Astrocyte of the spinal cord (primary cell): ENCODE data around the gene ADCY1.

ENCODE experiments used
- DNase-seq: peaks from one replicate; pipeline ENCODE4 v3.0.0; 2011; ENCODE audit warnings: low read depth, low spot score
- H3K4me3 ChIP-seq: 2 replicates; pipeline ENCODE4 v1.5.1; 2011; ENCODE audit warnings: low read depth, mild to moderate bottlenecking, low read length, moderate library complexity
- CTCF ChIP-seq: IDR thresholded peaks from 2 replicates; pipeline ENCODE4 v1.5.1; 2012; ENCODE audit warnings: low read depth, mild to moderate bottlenecking, low read length, inconsistent platforms
- in situ Hi-C: cut with HindIII; loops from 2 replicates; pipeline ENCODE4 v1.10.0; 2017; ENCODE audit warnings: low sequenced_read_pairs

The ADCY1 gene

GRCh38 chr7:45649560-45650346, 75.6 kb downstream of the ADCY1 start:
- no peak for TF ChIP-seq CTCF
- no peak for DNase-seq
- H3K4me3 ChIP-seq = no peak overlapping the region
- in situ Hi-C loops = no loop called here

DNA sequence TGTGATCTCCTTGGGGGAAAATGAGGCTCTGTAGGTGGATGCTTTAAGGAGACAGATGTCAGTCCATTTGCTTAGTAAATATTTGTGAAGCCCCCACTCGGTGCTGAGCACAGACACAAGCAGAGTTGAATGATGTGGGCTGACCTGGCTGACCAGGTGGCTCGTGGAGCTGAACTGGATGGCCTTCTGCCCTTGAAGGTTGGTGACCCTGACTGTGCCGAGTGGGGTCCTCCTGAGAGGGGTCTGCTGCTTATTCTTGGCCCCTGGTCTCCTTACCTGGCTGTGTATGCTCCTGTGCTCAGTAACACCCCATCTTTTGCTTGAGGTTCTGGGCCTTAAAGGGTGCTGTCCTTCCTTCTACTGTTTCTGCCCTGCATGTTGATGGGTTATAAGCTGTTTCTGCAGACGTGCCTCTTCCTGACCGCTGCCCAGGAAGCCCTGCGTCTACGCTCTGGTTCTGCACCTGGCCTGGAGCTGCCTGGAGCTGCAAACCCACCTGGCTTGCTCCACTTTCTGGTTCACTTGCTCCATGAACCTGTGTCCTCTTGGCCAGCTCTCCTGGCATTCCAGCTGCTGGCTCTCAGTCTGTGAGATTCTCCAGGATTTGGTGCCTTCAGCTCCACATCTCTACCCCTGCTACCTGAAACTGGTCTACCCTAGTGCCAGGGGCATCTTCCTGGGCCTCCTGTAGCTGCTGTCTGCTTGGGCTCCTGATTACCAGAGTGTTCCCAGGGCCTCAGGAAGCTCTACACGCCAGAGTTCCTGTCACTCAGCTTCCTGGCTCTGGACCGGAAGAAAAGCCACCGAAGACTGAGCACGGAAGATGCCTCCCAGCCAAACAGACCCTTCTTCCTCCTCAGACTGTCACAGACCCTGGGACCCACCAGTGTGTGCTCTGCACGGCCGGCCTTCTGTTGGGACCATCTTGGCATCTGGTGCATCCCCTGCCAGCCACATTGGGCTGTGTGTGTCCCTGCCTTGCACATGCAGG, 76.5 kb downstream of the ADCY1 start:
- in situ Hi-C loops = no loop called here
- no peak overlapping the region for H3K4me3 ChIP-seq
- TF ChIP-seq CTCF = no peak
- DNase-seq = no peak

DNA sequence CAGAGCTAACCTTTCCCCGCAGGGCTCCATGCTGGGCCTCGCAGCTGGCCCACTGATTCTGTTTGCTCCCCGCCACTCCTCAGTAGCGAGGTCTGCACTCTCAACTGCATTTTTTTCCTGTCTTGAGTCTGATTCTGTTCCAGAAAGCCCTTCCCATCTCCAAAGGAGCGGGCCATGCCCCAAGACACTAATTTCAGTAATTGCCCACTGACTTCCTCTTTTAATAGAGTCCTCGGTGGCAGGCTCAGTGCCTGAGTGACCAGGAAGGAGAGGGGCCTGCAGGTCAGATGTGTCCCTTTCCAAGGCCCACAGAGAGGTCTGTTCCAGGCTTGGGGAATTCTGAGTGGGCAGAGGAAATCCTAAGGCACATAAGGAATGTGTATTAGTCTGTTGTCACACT, 77.4 kb downstream of the ADCY1 start:
- no peak for TF ChIP-seq CTCF
- in situ Hi-C loops = no loop called here
- no peak for DNase-seq
- no peak overlapping the region for H3K4me3 ChIP-seq

DNA sequence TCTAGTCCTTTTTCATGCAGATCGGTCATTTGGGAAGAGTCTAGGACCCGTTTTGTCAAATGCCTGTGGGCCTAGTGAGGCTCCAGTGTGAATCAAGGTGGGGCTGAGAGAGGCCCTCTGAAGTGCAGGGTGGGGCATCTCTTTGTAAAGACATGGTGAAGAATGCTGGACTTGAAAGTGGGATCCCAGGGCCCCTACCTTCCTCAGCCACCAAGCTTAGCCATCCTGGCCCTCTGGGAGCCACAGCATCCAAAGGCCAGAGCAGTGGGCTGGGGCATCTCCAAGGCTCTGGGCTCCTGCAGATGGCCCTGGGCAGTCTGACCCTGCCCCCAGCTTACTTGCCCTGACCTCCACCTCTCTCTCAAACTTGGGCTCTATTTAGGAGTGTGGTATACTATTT, 78.5 kb downstream of the ADCY1 start:
- TF ChIP-seq CTCF = no peak
- no peak overlapping the region for H3K4me3 ChIP-seq
- in situ Hi-C loops = no loop called here
- DNase-seq = no peak

- in situ Hi-C loops = no loop called here
- no peak for DNase-seq
- no peak for TF ChIP-seq CTCF
- H3K4me3 ChIP-seq = no peak overlapping the region
Observed at GRCh38 chr7:45653209-45653907, 79.2 kb downstream of the ADCY1 start.

GRCh38 chr7:45654341-45654740, 80.2 kb downstream of the ADCY1 start:
- DNase-seq = no peak
- TF ChIP-seq CTCF = no peak
- in situ Hi-C loops = no loop called here
- no peak overlapping the region for H3K4me3 ChIP-seq
